ENCODE results near the gene IQSEC1. TPM values are rescaled to one million over a fixed set of nuclear protein-coding genes. Genes with fewer than 3 reads are reported as not detected.

Gene IQSEC1
- polyA plus RNA-seq, 1 donor (not counting 4 experiments of a cell fraction or from before 2014, with no cell fraction given): 2.8 TPM

DNA sequence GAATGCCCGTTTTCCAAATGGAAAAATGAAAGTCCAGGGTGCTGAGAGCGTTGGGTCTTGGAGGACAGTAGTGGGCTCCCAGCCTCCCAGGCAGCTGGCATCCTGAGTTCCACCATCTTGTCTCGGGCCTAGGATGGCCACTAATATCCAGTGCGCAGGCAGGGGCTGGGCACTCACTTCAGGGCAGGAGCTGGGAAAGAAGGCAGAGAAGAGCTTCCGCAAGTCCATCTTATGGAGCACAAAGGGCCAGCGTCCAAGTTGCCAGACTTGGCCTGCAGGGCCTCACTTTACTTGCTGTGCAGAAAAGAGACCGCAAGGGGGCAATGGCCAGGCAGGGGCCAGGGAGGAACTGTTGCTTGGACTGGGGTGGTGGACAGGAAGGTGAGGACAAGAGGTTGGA, 46.1 kb downstream of the IQSEC1 start:
- dilution Hi-C loops (cut with MboI; ENCODE audit: extremely low pct_ligation_motif_present, low sequenced_read_pairs): no loop called here
- no peak overlapping the region for H2AFZ ChIP-seq (ENCODE audit: control insufficient read depth, low read length)
- H3K9me3 ChIP-seq (ENCODE audit: control insufficient read depth, low read depth, low read length): no peaks in the 10 kb centered on the region
- no peak overlapping the region for H3K4me3 ChIP-seq (ENCODE audit: control insufficient read depth in 2 of 3, extremely low read depth in 1 of 3, insufficient read depth in 2 of 3, low read depth in 1 of 3, low read length in 3 of 3)
- H3K4me2 ChIP-seq (ENCODE audit: control insufficient read depth, extremely low read depth, insufficient read depth, low read depth, low read length): no peak overlapping the region
- TF ChIP-seq, protein P1, sequence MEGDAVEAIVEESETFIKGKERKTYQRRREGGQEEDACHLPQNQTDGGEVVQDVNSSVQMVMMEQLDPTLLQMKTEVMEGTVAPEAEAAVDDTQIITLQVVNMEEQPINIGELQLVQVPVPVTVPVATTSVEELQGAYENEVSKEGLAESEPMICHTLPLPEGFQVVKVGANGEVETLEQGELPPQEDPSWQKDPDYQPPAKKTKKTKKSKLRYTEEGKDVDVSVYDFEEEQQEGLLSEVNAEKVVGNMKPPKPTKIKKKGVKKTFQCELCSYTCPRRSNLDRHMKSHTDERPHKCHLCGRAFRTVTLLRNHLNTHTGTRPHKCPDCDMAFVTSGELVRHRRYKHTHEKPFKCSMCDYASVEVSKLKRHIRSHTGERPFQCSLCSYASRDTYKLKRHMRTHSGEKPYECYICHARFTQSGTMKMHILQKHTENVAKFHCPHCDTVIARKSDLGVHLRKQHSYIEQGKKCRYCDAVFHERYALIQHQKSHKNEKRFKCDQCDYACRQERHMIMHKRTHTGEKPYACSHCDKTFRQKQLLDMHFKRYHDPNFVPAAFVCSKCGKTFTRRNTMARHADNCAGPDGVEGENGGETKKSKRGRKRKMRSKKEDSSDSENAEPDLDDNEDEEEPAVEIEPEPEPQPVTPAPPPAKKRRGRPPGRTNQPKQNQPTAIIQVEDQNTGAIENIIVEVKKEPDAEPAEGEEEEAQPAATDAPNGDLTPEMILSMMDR (optimal IDR thresholded peaks at IDR 0.05 in 1 of 3, IDR thresholded peaks at IDR 0.05 in 1 of 3, conservative IDR thresholded peaks at IDR 0.05 in 1 of 3; ENCODE audit: extremely low read depth in 1 of 3, insufficient read depth in 2 of 3, low read length in 3 of 3): no peak
- TF ChIP-seq EZH2 (IDR thresholded peaks at IDR 0.05; ENCODE audit: low read length): no peak
- peaks cover 3% of the 10 kb centered on the region for H3K4me1 ChIP-seq (ENCODE audit: control insufficient read depth, extremely low read depth, insufficient read depth, low read length)
- H3K27me3 ChIP-seq (ENCODE audit: control insufficient read depth, extremely low read depth, insufficient read depth, low read length): peaks cover 9% of the 10 kb centered on the region
- no peak overlapping the region for H3K27ac ChIP-seq (ENCODE audit: control insufficient read depth, insufficient read depth, low read length)
- no peaks in the 10 kb centered on the region for H3K9me1 ChIP-seq (ENCODE audit: control insufficient read depth, extremely low read depth, insufficient read depth, low read length)
- FAIRE-seq: no peak
- H3K36me3 ChIP-seq (ENCODE audit: control insufficient read depth in 2 of 2, extremely low read depth in 1 of 2, insufficient read depth in 2 of 2, low read length in 2 of 2): no peaks in the 10 kb centered on the region
- no peak for DNase-seq (ENCODE audit: low read depth, low spot score)
- no peak overlapping the region for H3K9ac ChIP-seq (ENCODE audit: control insufficient read depth, extremely low read depth, insufficient read depth, low read length)
- H4K20me1 ChIP-seq (ENCODE audit: control insufficient read depth, extremely low read depth, insufficient read depth, low read length): no peaks in the 10 kb centered on the region
- no peaks in the 10 kb centered on the region for H3K79me2 ChIP-seq (ENCODE audit: control insufficient read depth, insufficient read depth, low read length)

DNA sequence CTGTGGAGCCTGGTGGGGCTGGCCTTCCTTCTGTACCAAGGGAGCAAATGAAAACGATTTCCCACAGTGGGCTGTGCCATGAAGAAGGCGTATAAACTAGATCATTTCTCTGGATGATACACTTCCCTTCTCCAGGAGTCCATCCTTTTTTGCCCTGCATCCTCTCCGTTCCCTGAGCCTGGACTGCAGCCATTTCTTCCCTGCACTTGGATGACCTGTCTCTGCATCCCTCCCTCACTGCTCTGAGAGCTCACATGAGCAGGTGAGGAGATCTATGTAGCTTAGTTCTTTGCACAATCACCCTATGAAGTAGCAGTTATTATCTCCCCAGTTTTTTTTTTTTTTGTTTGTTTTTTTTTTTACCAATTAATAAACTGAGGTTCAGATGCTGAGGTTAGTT, 46.7 kb downstream of the IQSEC1 start:
- H2AFZ ChIP-seq (ENCODE audit: control insufficient read depth, low read length): no peak overlapping the region
- peaks cover 14% of the 10 kb centered on the region for H3K27me3 ChIP-seq (ENCODE audit: control insufficient read depth, extremely low read depth, insufficient read depth, low read length)
- no peak overlapping the region for H3K27ac ChIP-seq (ENCODE audit: control insufficient read depth, insufficient read depth, low read length)
- H3K4me2 ChIP-seq (ENCODE audit: control insufficient read depth, extremely low read depth, insufficient read depth, low read depth, low read length): no peak overlapping the region
- TF ChIP-seq, protein P1 (optimal IDR thresholded peaks at IDR 0.05 in 1 of 3, IDR thresholded peaks at IDR 0.05 in 1 of 3, conservative IDR thresholded peaks at IDR 0.05 in 1 of 3; ENCODE audit: extremely low read depth in 1 of 3, insufficient read depth in 2 of 3, low read length in 3 of 3): no peak
- H3K36me3 ChIP-seq (ENCODE audit: control insufficient read depth in 2 of 2, extremely low read depth in 1 of 2, insufficient read depth in 2 of 2, low read length in 2 of 2): no peaks in the 10 kb centered on the region
- no peaks in the 10 kb centered on the region for H3K9me3 ChIP-seq (ENCODE audit: control insufficient read depth, low read depth, low read length)
- H3K4me3 ChIP-seq (ENCODE audit: control insufficient read depth in 2 of 3, extremely low read depth in 1 of 3, insufficient read depth in 2 of 3, low read depth in 1 of 3, low read length in 3 of 3): no peak overlapping the region
- no peak overlapping the region for H3K9ac ChIP-seq (ENCODE audit: control insufficient read depth, extremely low read depth, insufficient read depth, low read length)
- no peak for DNase-seq (ENCODE audit: low read depth, low spot score)
- no peaks in the 10 kb centered on the region for H3K9me1 ChIP-seq (ENCODE audit: control insufficient read depth, extremely low read depth, insufficient read depth, low read length)
- peaks cover 3% of the 10 kb centered on the region for H3K4me1 ChIP-seq (ENCODE audit: control insufficient read depth, extremely low read depth, insufficient read depth, low read length)
- dilution Hi-C loops (cut with MboI; ENCODE audit: extremely low pct_ligation_motif_present, low sequenced_read_pairs): no loop called here
- H4K20me1 ChIP-seq (ENCODE audit: control insufficient read depth, extremely low read depth, insufficient read depth, low read length): no peaks in the 10 kb centered on the region
- no peaks in the 10 kb centered on the region for H3K79me2 ChIP-seq (ENCODE audit: control insufficient read depth, insufficient read depth, low read length)
- FAIRE-seq: no peak
